DOHH2 (cell line): ENCODE data around the gene TPX2.

Source experiments
- H3F3A ChIP-seq: fragments of 200-600 bp; sonication (generic), shearing (Covaris generic); 2 replicates; pipeline ENCODE4 v1.6.0; 2016; ENCODE audit warnings: antibody characterized with exemption, mild to moderate bottlenecking; ENCODE audit not compliant: control insufficient read depth, insufficient read depth
- H3K27ac ChIP-seq: fragments of 200-600 bp; sonication (generic); 2 replicates; pipeline ENCODE4 v1.5.1; 2014; ENCODE audit warnings: low read depth, mild to moderate bottlenecking, low read length, moderate library complexity
- H3K27me3 ChIP-seq: fragments of 200-600 bp; sonication (generic); 2 replicates; pipeline ENCODE4 v1.6.1; 2014; ENCODE audit warnings: mild to moderate bottlenecking, low read length, mixed read lengths; ENCODE audit not compliant: control insufficient read depth
- H3K36me3 ChIP-seq: fragments of 200-600 bp; sonication (generic); 2 replicates; pipeline ENCODE4 v1.6.1; 2014; ENCODE audit warnings: mild to moderate bottlenecking, low read length, moderate library complexity, mixed read lengths; ENCODE audit not compliant: control insufficient read depth
- H3K4me1 ChIP-seq: fragments of 200-600 bp; sonication (generic); 2 replicates; pipeline ENCODE4 v1.6.1; 2014; ENCODE audit warnings: mild to moderate bottlenecking, low read length, mixed read lengths; ENCODE audit not compliant: control insufficient read depth
- H3K4me2 ChIP-seq: fragments of 200-600 bp; sonication (generic); 2 replicates; pipeline ENCODE4 v1.6.0; 2014; ENCODE audit warnings: mild to moderate bottlenecking, low read length, moderate library complexity
- H3K4me3 ChIP-seq: fragments of 200-600 bp; sonication (generic); 2 replicates; pipeline ENCODE4 v1.5.1; 2014; ENCODE audit warnings: mild to moderate bottlenecking, low read length, mixed read lengths
- H3K79me2 ChIP-seq: fragments of 200-600 bp; sonication (generic); 2 replicates; pipeline ENCODE4 v1.6.1; 2014; ENCODE audit warnings: mild to moderate bottlenecking, low read length, mixed read lengths; ENCODE audit not compliant: control insufficient read depth
- H3K9me2 ChIP-seq: fragments of 200-600 bp; sonication (generic); replicated peaks from 2 replicates; pipeline ENCODE4 v1.6.1; 2014; ENCODE audit warnings: mild to moderate bottlenecking, low read length, mixed read lengths; ENCODE audit not compliant: control insufficient read depth
- H3K9me3 ChIP-seq: fragments of 200-600 bp; sonication (generic); 2 replicates; pipeline ENCODE4 v1.6.1; 2014; ENCODE audit warnings: antibody characterized with exemption, low read length, mixed read lengths; ENCODE audit not compliant: control insufficient read depth, insufficient read depth
- H4K20me1 ChIP-seq: fragments of 200-600 bp; sonication (generic); 2 replicates; pipeline ENCODE4 v1.6.0; 2014; ENCODE audit warnings: low read depth, mild to moderate bottlenecking, antibody characterized with exemption, low read length, moderate library complexity; ENCODE audit not compliant: control insufficient read depth, insufficient read depth
- CTCF ChIP-seq: fragments of 200-600 bp; sonication (generic); IDR thresholded peaks from one replicate; pipeline ENCODE4 v1.5.1; 2014; ENCODE audit warnings: antibody characterized with exemption, mild to moderate bottlenecking, low read depth, low read length; ENCODE audit not compliant: poor library complexity, severe bottlenecking
- EZH2phosphoT487 ChIP-seq: fragments of 200-600 bp; sonication (generic); IDR thresholded peaks from 2 replicates; pipeline ENCODE4 v1.6.1; 2017; ENCODE audit warnings: borderline replicate concordance, mild to moderate bottlenecking, antibody characterized with exemption, low read length, moderate library complexity, mixed read lengths

The TPX2 gene

DNA sequence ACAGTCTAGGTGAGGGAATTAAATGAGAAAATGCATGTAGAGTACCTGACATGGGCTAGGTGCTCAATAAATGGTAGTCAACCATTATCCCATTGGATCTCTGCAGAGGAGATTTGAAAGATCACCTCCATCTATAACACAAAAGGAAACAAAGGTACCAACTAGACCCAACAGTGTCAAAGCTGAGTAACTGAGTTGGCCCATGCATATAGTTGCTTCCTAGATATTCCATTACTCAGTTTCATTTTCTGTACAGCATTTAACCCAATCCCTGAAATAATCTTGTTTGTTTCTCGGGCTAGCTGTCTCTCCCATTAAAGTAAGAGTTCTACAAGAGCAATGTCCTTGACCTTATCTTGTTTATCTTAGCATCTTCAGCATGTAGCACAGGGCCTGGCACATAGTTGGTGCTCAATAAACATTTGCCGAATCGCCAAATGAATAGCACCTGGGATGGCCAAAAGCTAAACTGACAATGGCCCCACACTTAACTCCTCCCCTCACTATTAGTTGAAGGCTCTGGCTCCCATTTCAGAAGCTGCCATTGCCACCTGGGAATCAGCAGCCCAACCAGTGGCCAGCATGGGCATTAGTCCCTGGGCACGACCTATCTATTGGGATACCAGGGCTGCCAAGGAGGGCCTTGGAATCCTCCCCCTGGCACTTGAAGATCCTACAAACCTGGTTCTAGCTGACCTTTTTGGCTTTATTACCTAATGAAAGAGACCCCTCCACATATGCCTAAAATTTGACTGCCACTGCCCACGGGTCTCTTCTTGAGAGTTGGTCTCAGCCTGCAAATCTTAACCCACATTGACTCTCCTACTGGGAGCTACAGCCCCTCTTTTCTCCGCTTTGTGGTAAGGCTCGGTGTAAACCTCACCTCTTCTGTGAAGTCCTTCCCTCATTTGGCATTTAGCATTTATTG is 39.0 kb upstream of the TPX2 start:
- TF ChIP-seq EZH2phosphoT487, result no peak
- TF ChIP-seq CTCF, result no peak
- Histone ChIP-seq H3K4me3 (no peak overlapping the region), H3K27ac (no peak overlapping the region), H3K27me3 (no peaks in the 10 kb centered on the region), H3K4me2 (no peak overlapping the region), H3K79me2 (peaks cover 3% of the 10 kb centered on the region; the same call in 1 of the 2 replicates), H3K36me3 (no peaks in the 10 kb centered on the region), H4K20me1 (no peaks in the 10 kb centered on the region), H3K4me1 (no peaks in the 10 kb centered on the region), H3K9me2 (no peaks in the 10 kb centered on the region), H3K9me3 (no peaks in the 10 kb centered on the region), H3F3A (no peaks in the 10 kb centered on the region)

DNA sequence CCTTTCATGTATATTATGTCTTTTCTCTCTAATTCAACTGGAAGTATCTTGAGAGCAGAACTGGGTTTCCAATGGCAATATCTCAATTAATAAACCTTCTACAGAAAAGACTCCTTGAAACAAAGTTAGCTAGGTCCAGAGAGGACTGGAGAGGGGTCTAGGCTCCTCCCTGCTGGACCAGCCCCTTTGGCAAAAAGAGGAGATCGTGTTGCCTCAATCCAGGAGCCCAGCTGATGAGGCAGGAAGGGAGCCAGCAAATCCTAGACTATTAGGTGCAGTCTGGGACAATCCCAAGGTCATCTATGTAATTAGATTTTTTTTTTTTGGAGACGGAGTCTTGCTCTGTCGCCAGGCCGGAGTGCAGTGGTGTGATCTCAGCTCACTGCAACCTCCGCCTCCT is 38.3 kb upstream of the TPX2 start:
- Histone ChIP-seq H3K9me3 (no peaks in the 10 kb centered on the region), H3K4me1 (peaks cover 2% of the 10 kb centered on the region; the same call in 1 of the 2 replicates), H3K4me3 (no peak overlapping the region), H4K20me1 (no peaks in the 10 kb centered on the region), H3K79me2 (peaks cover 3% of the 10 kb centered on the region; the same call in 1 of the 2 replicates), H3K9me2 (no peaks in the 10 kb centered on the region), H3K27ac (no peak overlapping the region), H3F3A (no peaks in the 10 kb centered on the region), H3K4me2 (no peak overlapping the region), H3K36me3 (no peaks in the 10 kb centered on the region; the same call in 1 of the 2 replicates), H3K27me3 (no peaks in the 10 kb centered on the region)
- TF ChIP-seq EZH2phosphoT487 (no peak), CTCF (no peak)

DNA sequence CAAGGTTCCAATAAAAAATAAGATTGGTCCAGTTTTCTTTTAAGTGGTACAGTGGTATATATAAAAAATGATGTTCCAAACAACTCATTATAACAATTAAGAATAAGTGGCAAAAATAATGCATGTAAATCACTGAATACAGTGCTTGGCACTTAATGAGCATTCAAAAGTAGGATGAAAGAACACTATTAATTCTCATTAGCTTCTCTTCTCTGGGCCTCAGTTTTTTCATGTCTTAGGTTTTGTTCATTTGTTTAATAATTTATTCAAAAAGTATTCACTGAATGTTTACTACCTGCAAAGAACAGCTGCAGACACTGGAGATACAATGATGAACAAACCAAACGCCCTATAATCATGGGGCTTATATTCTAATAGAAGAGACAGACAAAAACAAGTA is 37.5 kb upstream of the TPX2 start:
- peaks cover 2% of the 10 kb centered on the region; the same call in 1 of the 2 replicates for H3K36me3 ChIP-seq
- no peaks in the 10 kb centered on the region for H3K9me3 ChIP-seq
- no peak overlapping the region for H3K4me3 ChIP-seq
- peaks cover 5% of the 10 kb centered on the region; the same call in 1 of the 2 replicates for H3K4me1 ChIP-seq
- H3K27me3 ChIP-seq, result no peaks in the 10 kb centered on the region
- no peak overlapping the region for H3K4me2 ChIP-seq
- H3K27ac ChIP-seq, result no peak overlapping the region
- no peak for TF ChIP-seq CTCF
- no peak for TF ChIP-seq EZH2phosphoT487
- H3K9me2 ChIP-seq, result no peaks in the 10 kb centered on the region
- H3F3A ChIP-seq, result no peaks in the 10 kb centered on the region
- no peaks in the 10 kb centered on the region for H4K20me1 ChIP-seq
- H3K79me2 ChIP-seq, result peaks cover 3% of the 10 kb centered on the region; the same call in 1 of the 2 replicates
